IPS-15b (cell line): Measurements from ENCODE around the gene CARMIL3.

ENCODE experiments used
- H3K27me3 ChIP-seq: one replicate; pipeline ENCODE4 v1.6.1; 2013; ENCODE audit warnings: low read length; ENCODE audit not compliant: control insufficient read depth, insufficient read depth
- H3K36me3 ChIP-seq: one replicate; pipeline ENCODE4 v1.6.1; 2013; ENCODE audit warnings: low read length; ENCODE audit not compliant: control insufficient read depth, insufficient read depth
- H3K4me1 ChIP-seq: one replicate; pipeline ENCODE4 v1.6.1; 2013; ENCODE audit warnings: mild to moderate bottlenecking, low read length; ENCODE audit not compliant: control insufficient read depth, insufficient read depth
- H3K4me3 ChIP-seq: one replicate; pipeline ENCODE4 v1.5.1; 2013; ENCODE audit warnings: low read depth, low read length
- H3K9ac ChIP-seq: one replicate; pipeline ENCODE4 v1.6.1; 2013; ENCODE audit warnings: low read depth, mild to moderate bottlenecking, low read length
- H3K9me3 ChIP-seq: one replicate; pipeline ENCODE4 v1.6.1; 2013; ENCODE audit warnings: mild to moderate bottlenecking, low read length; ENCODE audit not compliant: control insufficient read depth, insufficient read depth

CARMIL3 gene

GRCh38 chr14:24058951-24059475, 7.2 kb downstream of the CARMIL3 start:
- no peaks in the 10 kb centered on the region for H3K4me1 ChIP-seq
- H3K4me3 ChIP-seq, result no peak overlapping the region
- no peaks in the 10 kb centered on the region for H3K36me3 ChIP-seq
- H3K9ac ChIP-seq, result no peak overlapping the region
- H3K27me3 ChIP-seq, result no peaks in the 10 kb centered on the region
- H3K9me3 ChIP-seq, result no peaks in the 10 kb centered on the region

- Histone ChIP-seq H3K4me1 (no peaks in the 10 kb centered on the region), H3K9me3 (no peaks in the 10 kb centered on the region), H3K4me3 (no peak overlapping the region), H3K9ac (no peak overlapping the region), H3K27me3 (no peaks in the 10 kb centered on the region), H3K36me3 (no peaks in the 10 kb centered on the region)
Measured at GRCh38 chr14:24059841-24060388, 8.1 kb downstream of the CARMIL3 start.

- Histone ChIP-seq H3K27me3 (no peaks in the 10 kb centered on the region), H3K4me3 (no peak overlapping the region), H3K36me3 (no peaks in the 10 kb centered on the region)
Measured at GRCh38 chr14:24060443-24060842, 8.6 kb downstream of the CARMIL3 start.

GRCh38 chr14:24060984-24061913, 9.4 kb downstream of the CARMIL3 start:
- no peaks in the 10 kb centered on the region for H3K4me1 ChIP-seq
- no peaks in the 10 kb centered on the region for H3K27me3 ChIP-seq
- H3K4me3 ChIP-seq, result no peak overlapping the region
- H3K36me3 ChIP-seq, result no peaks in the 10 kb centered on the region
- no peaks in the 10 kb centered on the region for H3K9me3 ChIP-seq
- no peak overlapping the region for H3K9ac ChIP-seq

More at GRCh38 chr14:24060443-24060842, 8.6 kb downstream of the CARMIL3 start:
- Histone ChIP-seq H3K4me1 (no peaks in the 10 kb centered on the region), H3K9ac (no peak overlapping the region), H3K9me3 (no peaks in the 10 kb centered on the region)

- no peak overlapping the region for H3K4me3 ChIP-seq
- H3K9me3 ChIP-seq, result no peaks in the 10 kb centered on the region
- H3K27me3 ChIP-seq, result no peaks in the 10 kb centered on the region
- H3K4me1 ChIP-seq, result no peaks in the 10 kb centered on the region
- no peak overlapping the region for H3K9ac ChIP-seq
- no peaks in the 10 kb centered on the region for H3K36me3 ChIP-seq
Measured at GRCh38 chr14:24062216-24062980, 10.6 kb downstream of the CARMIL3 start.

- no peak overlapping the region for H3K9ac ChIP-seq
- no peaks in the 10 kb centered on the region for H3K27me3 ChIP-seq
- H3K4me3 ChIP-seq, result no peak overlapping the region
- H3K4me1 ChIP-seq, result no peaks in the 10 kb centered on the region
- H3K36me3 ChIP-seq, result no peaks in the 10 kb centered on the region
- H3K9me3 ChIP-seq, result no peaks in the 10 kb centered on the region
Measured at GRCh38 chr14:24063263-24063836, 11.5 kb downstream of the CARMIL3 start.

- Histone ChIP-seq H3K27me3 (no peaks in the 10 kb centered on the region), H3K36me3 (no peaks in the 10 kb centered on the region), H3K4me3 (no peak overlapping the region), H3K9me3 (no peaks in the 10 kb centered on the region), H3K9ac (no peak overlapping the region), H3K4me1 (no peaks in the 10 kb centered on the region)
Measured at GRCh38 chr14:24064091-24064795, 12.4 kb downstream of the CARMIL3 start.

GRCh38 chr14:24064856-24065255, 13.0 kb downstream of the CARMIL3 start:
- no peaks in the 10 kb centered on the region for H3K4me1 ChIP-seq
- no peaks in the 10 kb centered on the region for H3K9me3 ChIP-seq
- H3K9ac ChIP-seq, result no peak overlapping the region
- H3K36me3 ChIP-seq, result no peaks in the 10 kb centered on the region
- H3K4me3 ChIP-seq, result no peak overlapping the region
- no peaks in the 10 kb centered on the region for H3K27me3 ChIP-seq

- no peaks in the 10 kb centered on the region for H3K36me3 ChIP-seq
- H3K27me3 ChIP-seq, result no peaks in the 10 kb centered on the region
- no peaks in the 10 kb centered on the region for H3K9me3 ChIP-seq
- H3K9ac ChIP-seq, result no peak overlapping the region
- no peaks in the 10 kb centered on the region for H3K4me1 ChIP-seq
- no peak overlapping the region for H3K4me3 ChIP-seq
Measured at GRCh38 chr14:24065408-24065807, 13.6 kb downstream of the CARMIL3 start.

GRCh38 chr14:24066496-24067132, 14.8 kb downstream of the CARMIL3 start:
- Histone ChIP-seq H3K4me1 (no peaks in the 10 kb centered on the region), H3K36me3 (no peaks in the 10 kb centered on the region), H3K9ac (no peak overlapping the region), H3K4me3 (no peak overlapping the region), H3K27me3 (no peaks in the 10 kb centered on the region), H3K9me3 (no peaks in the 10 kb centered on the region)
